Measurements from ENCODE around the gene TSN. TPM values are rescaled to one million over a fixed set of nuclear protein-coding genes. Genes with fewer than 3 reads are reported as not detected.
"Not testable (repeated sequence)": the region's sequence is repeated elsewhere in the genome, so short reads cannot be mapped to it uniquely, and the experiment has no call there.

Gene TSN
- total RNA-seq, 4 donors from 2014 or later = 31.8 to 49.3 (median 41.2) TPM

DNA sequence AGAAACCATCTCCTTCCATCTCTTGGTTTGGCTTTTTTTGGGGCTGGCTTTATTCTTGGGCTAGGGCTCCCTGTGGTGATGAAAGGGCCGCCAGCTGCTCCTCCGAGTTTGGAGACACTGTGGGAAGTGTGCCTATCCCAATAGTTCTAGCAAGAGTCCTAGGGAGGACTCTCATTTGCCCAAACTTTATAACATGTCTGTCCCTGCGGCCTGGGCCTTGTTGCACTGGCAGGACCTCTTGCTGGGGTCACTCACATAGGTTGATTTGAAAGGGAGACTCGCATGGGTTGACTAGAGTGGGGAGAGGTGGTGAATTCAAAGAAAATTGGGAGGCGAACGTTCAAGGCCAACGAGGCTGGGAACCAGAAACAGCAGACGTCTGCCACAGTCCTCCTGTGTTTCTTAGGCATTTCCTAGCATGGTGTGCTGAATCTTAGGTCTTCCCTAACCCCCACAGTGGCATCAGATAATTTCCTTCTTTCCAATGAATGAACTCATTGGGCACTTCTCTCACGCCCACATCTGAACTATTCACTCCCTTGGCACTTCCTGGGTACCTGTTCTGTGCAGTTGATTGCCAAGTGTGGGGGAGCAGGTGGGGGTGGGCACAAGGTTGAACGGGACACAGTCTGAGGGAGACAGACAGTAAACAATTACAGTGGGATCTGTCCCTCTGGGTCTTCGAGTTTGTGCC, 45.5 kb upstream of the TSN start:
- in situ Hi-C loops (cut with MboI; ENCODE audit: low sequenced_read_pairs in 4 of 4) = loop anchor here in 3 of 4 donors (10.0 to 25.0 kb wide), 4 partner anchors 45 to 315 kb away; partner anchors contain the start of gene RNU4ATAC (in 2 of the 3)
- Histone ChIP-seq H3K4me1 (no peaks in the 10 kb centered on the region), H3K36me3 (no peaks in the 10 kb centered on the region), H3K9me3 (no peaks in the 10 kb centered on the region), H3K27me3 (no peaks in the 10 kb centered on the region), H3K27ac (no peak overlapping the region), H3K4me3 (no peak overlapping the region)
- no peak for DNase-seq
- no peak for TF ChIP-seq POLR2A (IDR thresholded peaks at IDR 0.05)
- ATAC-seq = no peak
- intact Hi-C loops (cut with DNase I; ENCODE audit: low total_unique reads) = no loop called here

- ATAC-seq (no peak), DNase-seq (no peak)
- no peaks in the 10 kb centered on the region for H3K9me3 ChIP-seq
- H3K36me3 ChIP-seq = no peaks in the 10 kb centered on the region
- in situ Hi-C loops (cut with MboI; ENCODE audit: low sequenced_read_pairs in 4 of 4) (loop anchor here in 3 of 4 donors (10.0 to 25.0 kb wide), 4 partner anchors 46 to 316 kb away; partner anchors contain the start of gene RNU4ATAC (in 2 of the 3)), intact Hi-C loops (cut with DNase I; ENCODE audit: low total_unique reads) (no loop called here)
- no peak overlapping the region for H3K4me3 ChIP-seq
- no peaks in the 10 kb centered on the region for H3K27me3 ChIP-seq
- H3K27ac ChIP-seq = no peak overlapping the region
- no peaks in the 10 kb centered on the region for H3K4me1 ChIP-seq
- TF ChIP-seq, protein P1, sequence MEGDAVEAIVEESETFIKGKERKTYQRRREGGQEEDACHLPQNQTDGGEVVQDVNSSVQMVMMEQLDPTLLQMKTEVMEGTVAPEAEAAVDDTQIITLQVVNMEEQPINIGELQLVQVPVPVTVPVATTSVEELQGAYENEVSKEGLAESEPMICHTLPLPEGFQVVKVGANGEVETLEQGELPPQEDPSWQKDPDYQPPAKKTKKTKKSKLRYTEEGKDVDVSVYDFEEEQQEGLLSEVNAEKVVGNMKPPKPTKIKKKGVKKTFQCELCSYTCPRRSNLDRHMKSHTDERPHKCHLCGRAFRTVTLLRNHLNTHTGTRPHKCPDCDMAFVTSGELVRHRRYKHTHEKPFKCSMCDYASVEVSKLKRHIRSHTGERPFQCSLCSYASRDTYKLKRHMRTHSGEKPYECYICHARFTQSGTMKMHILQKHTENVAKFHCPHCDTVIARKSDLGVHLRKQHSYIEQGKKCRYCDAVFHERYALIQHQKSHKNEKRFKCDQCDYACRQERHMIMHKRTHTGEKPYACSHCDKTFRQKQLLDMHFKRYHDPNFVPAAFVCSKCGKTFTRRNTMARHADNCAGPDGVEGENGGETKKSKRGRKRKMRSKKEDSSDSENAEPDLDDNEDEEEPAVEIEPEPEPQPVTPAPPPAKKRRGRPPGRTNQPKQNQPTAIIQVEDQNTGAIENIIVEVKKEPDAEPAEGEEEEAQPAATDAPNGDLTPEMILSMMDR (IDR thresholded peaks at IDR 0.05 in 4 of 5, conservative IDR thresholded peaks at IDR 0.05 in 1 of 5) = no peak
- TF ChIP-seq POLR2A (IDR thresholded peaks at IDR 0.05) = no peak
Observed at GRCh38 chr2:121710470-121711170, 44.8 kb upstream of the TSN start.

DNA sequence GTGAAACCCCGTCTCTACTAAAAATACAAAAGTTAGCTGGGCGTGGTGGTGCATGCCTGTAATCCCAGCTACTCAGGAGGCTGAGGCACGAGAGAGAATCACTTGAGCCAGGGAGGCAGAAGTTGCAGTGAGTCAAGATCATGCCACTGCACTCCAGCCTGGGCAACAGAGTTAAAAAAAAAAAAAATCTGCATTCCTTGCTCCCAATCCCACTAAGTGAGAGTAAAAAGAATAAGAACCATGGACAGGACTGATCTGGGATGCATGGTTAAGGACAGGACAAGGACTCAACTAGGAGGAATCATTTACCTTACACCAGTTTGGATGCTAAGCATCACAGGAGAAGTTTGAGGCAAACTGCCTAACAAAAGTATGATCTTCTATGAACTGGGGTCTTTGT, 44.0 kb upstream of the TSN start:
- ATAC-seq; H3K36me3 ChIP-seq; H3K4me1 ChIP-seq; H3K27ac ChIP-seq; DNase-seq; H3K4me3 ChIP-seq; intact Hi-C loops (cut with DNase I; ENCODE audit: low total_unique reads); H3K27me3 ChIP-seq; H3K9me3 ChIP-seq: not testable (repeated sequence)
- in situ Hi-C loops (cut with MboI; ENCODE audit: low sequenced_read_pairs in 4 of 4) = loop anchor here in 3 of 4 donors (10.0 to 25.0 kb wide), 4 partner anchors 47 to 317 kb away; partner anchors contain the start of gene RNU4ATAC (in 2 of the 3)

DNA sequence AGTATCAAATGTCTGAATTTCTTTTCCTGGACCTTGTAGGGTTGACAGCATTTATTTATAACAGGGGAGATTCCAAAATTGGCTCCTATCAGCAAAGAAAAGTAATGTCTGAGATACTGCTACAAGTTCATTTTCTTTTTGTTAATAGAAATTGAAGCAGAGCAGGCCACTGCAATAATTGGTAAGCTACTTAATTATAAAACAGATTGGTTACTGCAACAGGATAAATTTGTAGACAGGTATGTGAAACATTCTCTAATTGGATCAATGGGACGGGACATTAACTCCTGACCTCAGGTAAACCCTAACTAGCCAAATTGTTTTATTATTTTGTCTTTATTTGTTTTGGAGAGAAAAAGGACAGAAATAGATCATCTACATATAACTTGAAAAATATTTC, 39.3 kb upstream of the TSN start:
- no peak for DNase-seq
- H3K27me3 ChIP-seq = no peaks in the 10 kb centered on the region
- TF ChIP-seq, protein P1 (IDR thresholded peaks at IDR 0.05 in 4 of 5, conservative IDR thresholded peaks at IDR 0.05 in 1 of 5) = no peak
- TF ChIP-seq POLR2A (IDR thresholded peaks at IDR 0.05) = no peak
- in situ Hi-C loops (cut with MboI; ENCODE audit: low sequenced_read_pairs in 4 of 4) = loop anchor here in 3 of 4 donors (10.0 to 25.0 kb wide), 4 partner anchors 51 to 321 kb away; partner anchors contain the start of gene RNU4ATAC (in 2 of the 3)
- H3K36me3 ChIP-seq = no peaks in the 10 kb centered on the region
- H3K27ac ChIP-seq = peak overlapping the region; percentile 54 to 85 (median 70)
- H3K4me1 ChIP-seq = peaks cover 11 to 13% of the 10 kb centered on the region in 2 donors
- ATAC-seq = no peak
- intact Hi-C loops (cut with DNase I; ENCODE audit: low total_unique reads) = loop anchor here (2.0 kb wide), 1 partner anchor 65 kb away; no protein-coding TSS in a partner anchor
- H3K4me3 ChIP-seq = no peak overlapping the region
- no peaks in the 10 kb centered on the region for H3K9me3 ChIP-seq

GRCh38 chr2:121717529-121717928, 37.9 kb upstream of the TSN start:
- DNase-seq (no peak), ATAC-seq (no peak)
- Histone ChIP-seq H3K4me3 (no peak overlapping the region), H3K36me3 (no peaks in the 10 kb centered on the region), H3K9me3 (no peaks in the 10 kb centered on the region), H3K27ac (peak overlapping the region; percentile 54 to 85 (median 77)), H3K27me3 (no peaks in the 10 kb centered on the region), H3K4me1 (peaks cover 17 to 20% of the 10 kb centered on the region in 2 donors)
- intact Hi-C loops (cut with DNase I; ENCODE audit: low total_unique reads) = loop anchor here (2.0 kb wide), 1 partner anchor 67 kb away; no protein-coding TSS in a partner anchor
- TF ChIP-seq, protein P1 (IDR thresholded peaks at IDR 0.05 in 4 of 5, conservative IDR thresholded peaks at IDR 0.05 in 1 of 5) = no peak
- TF ChIP-seq POLR2A (IDR thresholded peaks at IDR 0.05) = no peak
- in situ Hi-C loops (cut with MboI; ENCODE audit: low sequenced_read_pairs in 4 of 4) = loop anchor here in 3 of 4 donors (10.0 to 25.0 kb wide), 4 partner anchors 53 to 323 kb away; partner anchors contain the start of gene RNU4ATAC (in 2 of the 3)

Data from gastrocnemius medialis (tissue), 4 donors.